Mesenchymal stem cell (in vitro differentiated cells and primary cell): ENCODE measurements around the gene CETP.

Source experiments
- DNase-seq: peaks from one replicate; pipeline ENCODE4 v3.0.0-alpha.2; 2013
- H2AFZ ChIP-seq: one replicate; pipeline ENCODE4 v1.6.1; 2013; ENCODE audit warnings: low read depth, mild to moderate bottlenecking, control low read depth, inconsistent platforms, low read length, moderate library complexity
- H2AK5ac ChIP-seq: 2 replicates; pipeline ENCODE4 v1.6.1; 2013; ENCODE audit warnings: low read length, moderate library complexity, mild to moderate bottlenecking, inconsistent platforms; ENCODE audit not compliant: severe bottlenecking
- H2BK120ac ChIP-seq: one replicate; pipeline ENCODE4 v1.6.1; 2013; ENCODE audit warnings: low read depth, mild to moderate bottlenecking, inconsistent platforms, low read length, moderate library complexity
- H2BK12ac ChIP-seq, 2 experiments: one replicate each; pipeline ENCODE4 v1.6.1; 2013; ENCODE audit warnings: inconsistent platforms in 2 of 2, low read length in 2 of 2, mild to moderate bottlenecking in 2 of 2, moderate library complexity in 2 of 2, control low read depth in 1 of 2
- H2BK15ac ChIP-seq: one replicate; pipeline ENCODE4 v1.6.1; 2013; ENCODE audit warnings: mild to moderate bottlenecking, low read depth, inconsistent platforms; ENCODE audit not compliant: poor library complexity, severe bottlenecking
- H2BK5ac ChIP-seq: 2 replicates; pipeline ENCODE4 v1.6.1; 2013; ENCODE audit warnings: low read depth, mild to moderate bottlenecking, low read length, control low read depth, inconsistent platforms; ENCODE audit not compliant: poor library complexity, severe bottlenecking
- H3K14ac ChIP-seq, 2 experiments: one replicate each; pipeline ENCODE4 v1.6.1; 2013; ENCODE audit warnings: inconsistent platforms in 2 of 2, low read length in 2 of 2, control low read depth in 1 of 2, mild to moderate bottlenecking in 1 of 2, moderate library complexity in 1 of 2
- H3K18ac ChIP-seq, 2 experiments: one replicate each; pipeline ENCODE4 v1.6.1; 2013; ENCODE audit warnings: inconsistent platforms in 2 of 2, low read length in 2 of 2, control low read depth in 1 of 2, low read depth in 1 of 2, mild to moderate bottlenecking in 1 of 2
- H3K23ac ChIP-seq, 2 experiments: one replicate each; pipeline ENCODE4 v1.6.1; 2013; ENCODE audit warnings: inconsistent platforms in 2 of 2, low read length in 2 of 2, mild to moderate bottlenecking in 2 of 2, moderate library complexity in 2 of 2, control low read depth in 1 of 2
- H3K27ac ChIP-seq: 2 replicates; pipeline ENCODE4 v1.5.1; 2013; ENCODE audit warnings: mild to moderate bottlenecking, moderate library complexity, low read length, control low read depth, inconsistent platforms; ENCODE audit not compliant: poor library complexity, severe bottlenecking
- H3K27me3 ChIP-seq, 2 experiments: 2 replicates each; pipeline versions ENCODE4 v1.6.1 to v1.7.0; 2013; ENCODE audit warnings: low read length in 2 of 2, mild to moderate bottlenecking in 2 of 2, moderate library complexity in 2 of 2, control low read depth in 1 of 2, inconsistent platforms in 1 of 2; ENCODE audit not compliant: control insufficient read depth in 1 of 2, insufficient read depth in 1 of 2
- H3K36me3 ChIP-seq, 2 experiments: 2 replicates each; pipeline versions ENCODE4 v1.6.1 to v1.7.0; 2013; ENCODE audit warnings: low read length in 2 of 2, control low read depth in 1 of 2, inconsistent platforms in 1 of 2, low read depth in 1 of 2, mild to moderate bottlenecking in 1 of 2; ENCODE audit not compliant: insufficient read depth in 2 of 2, control insufficient read depth in 1 of 2
- H3K4ac ChIP-seq, 2 experiments: one replicate each; pipeline ENCODE4 v1.6.1; 2013; ENCODE audit warnings: inconsistent platforms in 2 of 2, low read length in 2 of 2, mild to moderate bottlenecking in 2 of 2, moderate library complexity in 2 of 2, control low read depth in 1 of 2, low read depth in 1 of 2
- H3K4me1 ChIP-seq: 2 replicates; pipeline ENCODE4 v1.6.1; 2013; ENCODE audit warnings: low read depth, low read length, control low read depth; ENCODE audit not compliant: control insufficient read depth, insufficient read depth
- H3K4me2 ChIP-seq: 2 replicates; pipeline ENCODE4 v1.6.1; 2013; ENCODE audit warnings: low read length, mild to moderate bottlenecking, inconsistent platforms; ENCODE audit not compliant: poor library complexity, severe bottlenecking
- H3K4me3 ChIP-seq, 2 experiments: 2 replicates each; pipeline versions ENCODE4 v1.5.1 to v1.7.0; 2013; ENCODE audit warnings: low read length in 2 of 2, mild to moderate bottlenecking in 2 of 2, control low read depth in 1 of 2, low read depth in 1 of 2; ENCODE audit not compliant: insufficient read depth in 1 of 2
- H3K79me1 ChIP-seq: replicated peaks from 2 replicates; pipeline ENCODE4 v1.6.1; 2013; ENCODE audit warnings: mild to moderate bottlenecking, control low read depth, low read length, inconsistent platforms; ENCODE audit not compliant: poor library complexity, severe bottlenecking
- H3K9ac ChIP-seq: 2 replicates; pipeline ENCODE4 v1.7.0; 2013; ENCODE audit warnings: mild to moderate bottlenecking, low read length, moderate library complexity
- H3K9me3 ChIP-seq: 2 replicates; pipeline ENCODE4 v1.7.0; 2013; ENCODE audit warnings: mild to moderate bottlenecking, low read length; ENCODE audit not compliant: control insufficient read depth
- H4K8ac ChIP-seq: one replicate; pipeline ENCODE4 v1.6.1; 2013; ENCODE audit warnings: inconsistent platforms, mild to moderate bottlenecking, low read length, moderate library complexity
- H4K91ac ChIP-seq: one replicate; pipeline ENCODE4 v1.6.1; 2013; ENCODE audit warnings: mild to moderate bottlenecking, low read length, inconsistent platforms
- WGBS: methylation state at CpG from one replicate; pipeline ENCODE4 v1.1.7; 2013; ENCODE audit warnings: mixed read lengths; 5-methylcytosine and 5-hydroxymethylcytosine counted together

Gene CETP

GRCh38 chr16:56931892-56932720 is 29.6 kb upstream of the CETP start, which contains the start of gene HERPUD1:
TSS of gene HERPUD1 (plus strand) at chr16:56932142. CDS start at chr16:56932245, 103 bp downstream.
- Histone ChIP-seq H3K4me3 (peak within 1 kb of the TSS; percentile 97 to 98), H3K27me3 (no peaks in the 10 kb centered on the region), H3K4me2 (peak within 1 kb of the TSS; percentile 85), H3K79me1 (peaks cover 4% of the 10 kb centered on the region), H3K36me3 (peaks cover 3 to 28% of the 10 kb centered on the region in 2 experiments), H3K4me1 (peaks cover 11% of the 10 kb centered on the region), H2BK5ac (peak within 1 kb of the TSS; percentile 94), H3K9ac (peak within 1 kb of the TSS; percentile 98), H2BK12ac (peak within 1 kb of the TSS; percentile 31 to 34), H3K23ac (peak within 1 kb of the TSS in 1 of 2 experiments; percentile 92), H2BK120ac (peak within 1 kb of the TSS; percentile 87), H2BK15ac (peak within 1 kb of the TSS; percentile 44), H2AFZ (peak within 1 kb of the TSS; percentile 94), H2AK5ac (peak within 1 kb of the TSS; percentile 100), H4K91ac (peak within 1 kb of the TSS; percentile 99), H3K14ac (peak within 1 kb of the TSS in 1 of 2 experiments; percentile 68), H4K8ac (peak within 1 kb of the TSS; percentile 98), H3K18ac (peak within 1 kb of the TSS; percentile 92 to 99), H3K27ac (peak within 1 kb of the TSS; percentile 56), H3K9me3 (no peaks in the 10 kb centered on the region), H3K4ac (peak within 1 kb of the TSS; percentile 90)
- WGBS, result under 1% methylated on average over 83 of the region's 83 CpGs
- peak; percentile 98 for DNase-seq

GRCh38 chr16:56932721-56933619 is 28.8 kb upstream of the CETP start:
- Histone ChIP-seq H2AFZ (no peak overlapping the region), H2BK15ac (no peak overlapping the region), H3K9me3 (no peaks in the 10 kb centered on the region), H3K14ac (peak overlapping the region in 1 of 2 experiments; percentile 68), H2AK5ac (no peak overlapping the region), H2BK12ac (no peak overlapping the region), H3K79me1 (peaks cover 4% of the 10 kb centered on the region), H4K91ac (peak overlapping the region; percentile 96), H3K27ac (peak overlapping the region; percentile 56), H3K4ac (peak overlapping the region; percentile 90), H2BK5ac (no peak overlapping the region), H3K18ac (peak overlapping the region; percentile 58 to 99), H3K4me1 (peaks cover 11% of the 10 kb centered on the region), H4K8ac (peak overlapping the region; percentile 10), H3K9ac (peak overlapping the region; percentile 98), H2BK120ac (no peak overlapping the region), H3K27me3 (no peaks in the 10 kb centered on the region), H3K4me2 (peak overlapping the region; percentile 85), H3K23ac (no peak overlapping the region), H3K36me3 (peaks cover 4 to 36% of the 10 kb centered on the region in 2 experiments), H3K4me3 (peak overlapping the region; percentile 97 to 98)
- peak; percentile 83 for DNase-seq
- 2% methylated on average over 20 of the region's 25 CpGs for WGBS

- Histone ChIP-seq H3K23ac (no peak overlapping the region), H3K4me2 (peak overlapping the region; percentile 70), H3K18ac (no peak overlapping the region), H3K27me3 (no peaks in the 10 kb centered on the region), H2AK5ac (no peak overlapping the region), H3K9me3 (no peaks in the 10 kb centered on the region), H4K91ac (no peak overlapping the region), H3K14ac (no peak overlapping the region), H3K4ac (no peak overlapping the region), H3K4me3 (peak overlapping the region in 1 of 2 experiments; percentile 98), H3K9ac (peak overlapping the region; percentile 98), H2BK120ac (no peak overlapping the region), H3K4me1 (peaks cover 11% of the 10 kb centered on the region), H3K27ac (no peak overlapping the region), H2BK15ac (no peak overlapping the region), H4K8ac (no peak overlapping the region), H2BK12ac (no peak overlapping the region), H2AFZ (no peak overlapping the region), H3K36me3 (peaks cover 14 to 45% of the 10 kb centered on the region in 2 experiments), H2BK5ac (no peak overlapping the region), H3K79me1 (peaks cover 9% of the 10 kb centered on the region)
- 78% methylated on average over 5 of the region's 8 CpGs for WGBS
- no peak for DNase-seq
Measured at GRCh38 chr16:56933828-56934598, 27.7 kb upstream of the CETP start.
